Colonic mucosa (tissue), 4 donors: ENCODE measurements around the gene SLC22A12. TPM values are rescaled to one million over a fixed set of nuclear protein-coding genes. Genes with fewer than 3 reads are reported as not detected.

Experiments used
- DNase-seq: peaks from one replicate; pipeline ENCODE4 v3.0.0-alpha.2; 2020
- H3K27ac ChIP-seq: fragments of 200-600 bp; one replicate; pipeline ENCODE4 v1.8.0; 2021
- H3K27me3 ChIP-seq: fragments of 200-600 bp; one replicate; pipeline ENCODE4 v1.8.0; 2021
- H3K36me3 ChIP-seq: fragments of 200-600 bp; one replicate; pipeline ENCODE4 v1.8.0; 2021
- H3K4me1 ChIP-seq: fragments of 200-600 bp; one replicate; pipeline ENCODE4 v1.8.0; 2021; ENCODE audit warnings: mild to moderate bottlenecking
- H3K4me3 ChIP-seq: fragments of 200-600 bp; one replicate; pipeline ENCODE4 v1.8.0; 2021
- H3K9ac ChIP-seq, 2 donors: one replicate each; pipeline ENCODE4 v1.7.0; 2013; ENCODE audit warnings: control low read depth in 2 of 2, low read depth in 2 of 2, low read length in 2 of 2
- H3K9me3 ChIP-seq: fragments of 200-600 bp; one replicate; pipeline ENCODE4 v1.8.0; 2021
- CTCF ChIP-seq: fragments of 200-600 bp; IDR thresholded peaks from one replicate; pipeline ENCODE4 v1.8.0; 2022; ENCODE audit warnings: antibody characterized with exemption, mild to moderate bottlenecking
- intact Hi-C: fragments of 100-400 bp; cut with DNase I; formaldehyde crosslinking; loops from one replicate; pipeline ENCODE4 v1.14.1; 2022
- total RNA-seq, 2 donors: library from RNA; stranded (reverse); fragmentation: NEBNext Ultra II Directional in 1 of 2; extraction: Animal tissue kit (Norgen Biotek cat#: 25700) in 1 of 2; gene quantifications; one replicate each; pipeline ENCODE4 v1.2.1, GENCODE V29; 2021
- donor health status: healthy.
- donor health status: DM: no; HTN: no; CAD: no.
- donor health status: DM: no; HTN: no; CAD: no.

The SLC22A12 gene
- total RNA-seq, 2 donors from 2014 or later: not detected

GRCh38 chr11:64609436-64610047, 18.5 kb downstream of the SLC22A12 start:
- Histone ChIP-seq H3K9ac (no peak overlapping the region), H3K4me1 (no peaks in the 10 kb centered on the region), H3K36me3 (no peaks in the 10 kb centered on the region), H3K4me3 (no peak overlapping the region), H3K27ac (no peak overlapping the region), H3K27me3 (no peaks in the 10 kb centered on the region), H3K9me3 (no peaks in the 10 kb centered on the region)
- intact Hi-C loops: no loop called here
- DNase-seq: no peak
- no peak for TF ChIP-seq CTCF

GRCh38 chr11:64610596-64610995, 19.6 kb downstream of the SLC22A12 start:
- Histone ChIP-seq H3K27ac (no peak overlapping the region), H3K9ac (no peak overlapping the region), H3K9me3 (no peaks in the 10 kb centered on the region), H3K27me3 (no peaks in the 10 kb centered on the region), H3K4me3 (no peak overlapping the region), H3K4me1 (no peaks in the 10 kb centered on the region), H3K36me3 (no peaks in the 10 kb centered on the region)
- no peak for DNase-seq
- intact Hi-C loops: no loop called here
- TF ChIP-seq CTCF: no peak

DNA sequence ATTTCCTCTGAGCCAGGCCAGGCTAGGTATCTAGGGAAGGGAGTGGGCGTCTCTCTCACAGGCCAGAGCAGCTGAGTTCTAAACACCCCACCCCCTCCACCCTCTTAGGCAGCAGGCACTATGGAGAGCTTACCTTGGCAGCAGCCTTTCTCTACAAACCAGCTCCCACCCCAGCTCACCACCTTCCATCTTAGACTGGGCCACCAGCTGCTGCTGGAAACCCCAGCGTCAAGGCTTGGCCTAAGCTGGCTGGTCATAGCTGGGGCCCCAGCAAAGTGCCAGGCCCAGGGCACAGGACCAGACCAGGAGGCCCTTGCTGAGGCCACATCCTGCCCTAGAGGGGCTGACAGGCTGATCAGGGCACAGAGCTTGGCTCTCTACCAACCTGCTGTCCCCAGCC, 20.2 kb downstream of the SLC22A12 start:
- Histone ChIP-seq H3K27me3 (no peaks in the 10 kb centered on the region), H3K36me3 (no peaks in the 10 kb centered on the region), H3K4me3 (no peak overlapping the region), H3K27ac (no peak overlapping the region), H3K9ac (no peak overlapping the region), H3K9me3 (no peaks in the 10 kb centered on the region), H3K4me1 (no peaks in the 10 kb centered on the region)
- intact Hi-C loops: no loop called here
- no peak for TF ChIP-seq CTCF
- DNase-seq: no peak

DNA sequence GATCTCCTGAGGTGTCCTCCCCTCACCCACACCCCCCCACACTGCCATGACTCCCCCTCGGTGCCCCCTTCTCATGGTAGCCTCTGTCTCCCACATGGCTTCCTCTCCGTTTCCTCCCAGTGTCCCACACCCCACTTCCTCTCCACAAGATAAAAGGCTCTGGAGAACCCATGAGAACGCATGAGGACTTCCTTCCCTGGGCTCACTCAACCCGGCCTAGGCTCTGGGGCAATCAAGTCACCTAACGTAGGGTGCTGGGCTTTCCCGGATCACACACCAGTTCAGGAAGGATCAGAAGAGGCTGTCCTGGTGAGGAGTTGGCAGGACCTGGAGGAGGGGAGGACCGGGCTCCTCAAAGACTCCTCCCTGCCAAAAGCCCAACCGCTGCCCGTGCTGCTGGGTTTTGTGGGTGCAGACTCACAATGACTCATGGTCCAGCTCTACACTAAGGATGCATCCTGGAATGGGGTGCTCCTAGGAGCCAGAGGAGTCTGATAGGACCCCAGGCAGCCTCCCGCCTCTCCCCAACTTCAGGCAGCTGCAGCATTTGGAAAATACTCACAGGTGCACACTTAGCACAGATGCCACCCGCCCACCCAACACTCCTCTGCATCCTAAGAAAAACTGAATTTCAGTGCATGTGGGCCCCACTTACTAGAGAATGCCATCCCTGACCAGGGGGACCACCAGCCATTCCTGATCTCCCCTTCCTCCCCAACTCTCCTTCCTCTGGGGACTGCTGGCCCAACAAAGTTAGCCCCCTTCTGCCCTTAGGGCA, 21.0 kb downstream of the SLC22A12 start:
- H3K9ac ChIP-seq: no peak overlapping the region
- H3K9me3 ChIP-seq: no peaks in the 10 kb centered on the region
- H3K4me3 ChIP-seq: no peak overlapping the region
- intact Hi-C loops: no loop called here
- H3K27ac ChIP-seq: no peak overlapping the region
- no peaks in the 10 kb centered on the region for H3K4me1 ChIP-seq
- TF ChIP-seq CTCF: no peak
- no peaks in the 10 kb centered on the region for H3K27me3 ChIP-seq
- no peak for DNase-seq
- H3K36me3 ChIP-seq: no peaks in the 10 kb centered on the region

DNA sequence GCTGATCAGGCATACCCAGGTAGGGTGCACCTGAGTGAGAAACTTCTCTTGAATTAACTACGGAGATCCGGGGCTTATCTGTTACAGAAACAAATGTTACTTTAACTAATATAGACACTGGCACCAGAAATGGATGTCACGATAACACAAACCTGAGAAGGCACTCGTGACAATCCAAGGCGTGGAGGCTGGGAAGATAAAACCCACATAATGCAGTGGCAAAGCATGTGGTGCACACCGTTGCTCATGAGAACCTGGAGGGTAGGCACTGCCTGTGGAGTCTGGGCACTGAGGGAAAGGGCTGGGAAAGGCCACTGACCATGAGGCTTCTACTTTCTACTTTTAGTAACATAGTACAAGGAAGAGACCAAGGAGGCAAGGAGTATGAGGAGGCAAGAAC, 22.6 kb downstream of the SLC22A12 start:
- no peaks in the 10 kb centered on the region for H3K4me1 ChIP-seq
- no peaks in the 10 kb centered on the region for H3K27me3 ChIP-seq
- no peaks in the 10 kb centered on the region for H3K36me3 ChIP-seq
- intact Hi-C loops: no loop called here
- H3K27ac ChIP-seq: no peak overlapping the region
- H3K9me3 ChIP-seq: no peaks in the 10 kb centered on the region
- no peak for DNase-seq
- no peak overlapping the region for H3K4me3 ChIP-seq
- H3K9ac ChIP-seq: no peak overlapping the region
- no peak for TF ChIP-seq CTCF
